Measurements from ENCODE around the gene UBXN10. TPM values are rescaled to one million over a fixed set of nuclear protein-coding genes. Genes with fewer than 3 reads are reported as not detected.
A peak's percentile ranks its signal among the peaks of the same experiment; 100 is the strongest.
"Not testable (repeated sequence)": the region's sequence is repeated elsewhere in the genome, so short reads cannot be mapped to it uniquely, and the experiment has no call there.

Gene UBXN10
- total RNA-seq, 1 donor from 2014 or later: 0.87 TPM

DNA sequence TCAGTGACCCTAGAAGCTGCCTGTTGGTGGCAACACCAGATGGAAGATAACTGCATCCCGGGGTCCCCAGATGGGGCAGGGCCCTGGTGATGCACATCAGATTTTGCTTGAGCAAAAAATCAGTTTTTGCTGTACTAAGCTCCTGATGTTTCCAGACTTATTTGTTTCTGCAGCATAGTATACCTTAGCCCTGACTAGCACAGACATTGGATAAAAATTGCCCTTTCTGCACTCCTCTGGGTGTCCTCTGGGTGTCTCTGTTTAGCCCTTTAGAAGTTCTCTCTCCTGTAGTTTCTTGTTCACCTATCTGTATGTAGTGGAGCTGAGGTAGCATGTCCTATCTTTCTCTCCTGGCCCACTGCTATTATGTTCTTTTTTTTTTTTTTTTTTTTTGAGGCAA lies 30.7 kb downstream of the UBXN10 start:
- ATAC-seq (peak; percentile 43), DNase-seq (no peak)
- H3K4me1 ChIP-seq: peaks cover 9% of the 10 kb centered on the region
- no peak overlapping the region for H3K4me3 ChIP-seq
- H3K27me3 ChIP-seq: peaks cover 12% of the 10 kb centered on the region
- H3K27ac ChIP-seq: no peak overlapping the region
- intact Hi-C loops (cut with DNase I): no loop called here
- H3K9me3 ChIP-seq: no peaks in the 10 kb centered on the region
- no peaks in the 10 kb centered on the region for H3K36me3 ChIP-seq
- TF ChIP-seq, protein P1, sequence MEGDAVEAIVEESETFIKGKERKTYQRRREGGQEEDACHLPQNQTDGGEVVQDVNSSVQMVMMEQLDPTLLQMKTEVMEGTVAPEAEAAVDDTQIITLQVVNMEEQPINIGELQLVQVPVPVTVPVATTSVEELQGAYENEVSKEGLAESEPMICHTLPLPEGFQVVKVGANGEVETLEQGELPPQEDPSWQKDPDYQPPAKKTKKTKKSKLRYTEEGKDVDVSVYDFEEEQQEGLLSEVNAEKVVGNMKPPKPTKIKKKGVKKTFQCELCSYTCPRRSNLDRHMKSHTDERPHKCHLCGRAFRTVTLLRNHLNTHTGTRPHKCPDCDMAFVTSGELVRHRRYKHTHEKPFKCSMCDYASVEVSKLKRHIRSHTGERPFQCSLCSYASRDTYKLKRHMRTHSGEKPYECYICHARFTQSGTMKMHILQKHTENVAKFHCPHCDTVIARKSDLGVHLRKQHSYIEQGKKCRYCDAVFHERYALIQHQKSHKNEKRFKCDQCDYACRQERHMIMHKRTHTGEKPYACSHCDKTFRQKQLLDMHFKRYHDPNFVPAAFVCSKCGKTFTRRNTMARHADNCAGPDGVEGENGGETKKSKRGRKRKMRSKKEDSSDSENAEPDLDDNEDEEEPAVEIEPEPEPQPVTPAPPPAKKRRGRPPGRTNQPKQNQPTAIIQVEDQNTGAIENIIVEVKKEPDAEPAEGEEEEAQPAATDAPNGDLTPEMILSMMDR (IDR thresholded peaks at IDR 0.05): peak; percentile 15

DNA sequence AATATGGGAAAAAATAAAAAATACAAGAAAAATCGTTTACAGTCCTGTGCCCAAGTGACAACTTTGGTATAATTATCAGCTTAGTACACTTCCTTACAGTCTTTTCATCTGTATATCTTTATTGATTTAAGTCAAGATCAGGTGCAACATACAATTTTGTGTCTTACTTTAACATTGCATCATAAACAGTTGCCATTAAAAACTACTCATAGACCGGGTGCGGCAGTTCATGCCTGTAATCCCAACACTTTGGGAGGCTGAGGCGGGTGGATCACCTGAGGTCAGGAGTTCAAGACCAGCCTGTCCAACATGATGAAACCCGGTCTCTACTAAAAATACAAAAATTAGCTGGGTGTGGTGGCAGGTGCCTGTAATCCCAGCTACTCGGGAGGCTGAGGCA lies 33.2 kb downstream of the UBXN10 start:
- H3K4me1 ChIP-seq; ATAC-seq; H3K36me3 ChIP-seq; H3K9me3 ChIP-seq; intact Hi-C loops (cut with DNase I); H3K4me3 ChIP-seq; H3K27ac ChIP-seq; DNase-seq: not testable (repeated sequence)
- H3K27me3 ChIP-seq: peaks cover 16% of the 10 kb centered on the region

DNA sequence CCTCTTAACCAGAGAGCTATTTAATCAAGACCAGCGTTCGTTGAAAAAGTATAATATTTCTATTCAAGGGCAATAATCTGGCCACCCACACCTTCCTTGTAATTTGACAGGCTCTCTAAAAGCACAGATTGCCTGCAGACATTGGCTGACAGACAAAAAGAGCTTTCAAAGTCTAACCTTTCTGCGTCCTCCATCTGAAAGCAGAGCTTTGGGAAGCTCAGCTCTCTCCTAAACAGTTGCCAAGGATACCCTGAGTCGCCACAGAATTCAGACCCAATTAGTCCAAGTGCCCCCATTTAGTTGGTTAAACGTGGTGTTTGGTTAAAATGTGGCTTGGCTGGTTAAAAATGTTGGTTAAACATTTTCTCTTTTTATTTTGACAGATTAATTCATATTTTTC lies 34.1 kb downstream of the UBXN10 start:
- H3K9me3 ChIP-seq: no peaks in the 10 kb centered on the region
- intact Hi-C loops (cut with DNase I): no loop called here
- no peak for ATAC-seq
- peaks cover 18% of the 10 kb centered on the region for H3K27me3 ChIP-seq
- DNase-seq: no peak
- H3K36me3 ChIP-seq: no peaks in the 10 kb centered on the region
- TF ChIP-seq, protein P1 (IDR thresholded peaks at IDR 0.05): no peak
- no peak overlapping the region for H3K27ac ChIP-seq
- no peak overlapping the region for H3K4me3 ChIP-seq
- no peaks in the 10 kb centered on the region for H3K4me1 ChIP-seq

DNA sequence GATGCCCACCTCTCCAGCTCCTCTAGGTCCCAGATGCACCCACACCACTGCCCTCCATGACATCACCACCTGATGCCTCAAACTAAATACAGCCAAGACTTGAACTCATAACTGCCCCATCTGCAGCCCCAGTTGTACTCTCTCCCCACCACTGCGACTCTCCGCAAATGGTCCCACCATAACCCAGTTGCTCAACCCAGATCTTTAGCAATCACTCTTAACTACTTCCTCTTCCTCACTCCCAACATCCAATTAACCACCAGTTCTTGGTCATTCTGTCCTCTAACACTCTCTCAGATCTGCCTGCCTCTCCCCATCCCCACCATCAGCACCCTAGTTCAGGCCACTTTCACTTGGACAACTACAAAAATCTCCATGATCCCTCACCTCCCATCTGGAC lies 37.2 kb downstream of the UBXN10 start:
- DNase-seq: no peak
- TF ChIP-seq, protein P1 (IDR thresholded peaks at IDR 0.05): no peak
- Histone ChIP-seq H3K27ac (no peak overlapping the region), H3K4me3 (no peak overlapping the region), H3K4me1 (no peaks in the 10 kb centered on the region), H3K27me3 (peaks cover 24% of the 10 kb centered on the region), H3K9me3 (no peaks in the 10 kb centered on the region), H3K36me3 (no peaks in the 10 kb centered on the region)
- intact Hi-C loops (cut with DNase I): no loop called here
- peak; percentile 37 for ATAC-seq

DNA sequence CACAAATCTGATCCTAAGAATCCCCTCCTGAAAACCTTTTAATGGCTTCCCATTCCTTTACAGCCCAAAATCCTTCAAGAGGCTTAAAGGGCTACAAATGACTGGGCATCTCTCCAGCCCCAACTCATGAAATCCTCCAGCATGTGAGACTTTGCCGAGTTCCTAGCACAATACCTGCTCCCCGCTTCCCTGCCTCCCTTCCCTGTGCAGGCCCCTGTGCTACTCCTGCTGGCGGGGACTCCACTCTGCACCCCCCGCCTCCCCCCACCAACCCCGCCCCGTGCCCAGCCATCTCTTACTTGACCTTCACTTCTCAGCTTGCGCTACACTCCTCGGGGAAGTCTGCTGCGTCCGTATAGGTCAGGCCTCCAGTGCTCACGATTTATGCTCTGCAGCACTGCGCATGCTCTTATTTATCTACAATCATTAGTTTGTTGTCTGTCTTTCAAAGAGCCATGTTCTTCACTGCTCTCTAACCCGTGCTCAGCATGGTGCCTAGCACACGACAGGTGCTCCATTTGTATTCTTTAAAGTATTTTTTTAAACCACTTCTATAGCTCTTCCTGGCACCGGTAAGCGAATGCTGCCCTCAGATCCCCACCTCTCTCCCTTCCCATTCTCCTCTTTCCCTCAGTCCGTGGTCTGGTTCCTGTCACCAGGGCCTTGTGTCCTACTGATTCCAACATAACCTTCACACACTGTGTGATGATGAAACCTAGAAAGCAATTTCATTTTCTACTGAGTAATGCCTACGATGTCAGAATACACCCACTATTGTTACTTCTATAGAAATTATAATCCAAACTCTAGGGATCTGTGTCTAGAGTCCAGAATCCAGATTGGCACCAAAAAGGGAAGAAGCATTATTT lies 37.9 kb downstream of the UBXN10 start:
- peaks cover 27% of the 10 kb centered on the region for H3K27me3 ChIP-seq
- TF ChIP-seq, protein P1 (IDR thresholded peaks at IDR 0.05): no peak
- H3K4me3 ChIP-seq: no peak overlapping the region
- ATAC-seq (no peak), DNase-seq (no peak)
- no peaks in the 10 kb centered on the region for H3K36me3 ChIP-seq
- no peaks in the 10 kb centered on the region for H3K9me3 ChIP-seq
- H3K4me1 ChIP-seq: no peaks in the 10 kb centered on the region
- no peak overlapping the region for H3K27ac ChIP-seq
- intact Hi-C loops (cut with DNase I): no loop called here

DNA sequence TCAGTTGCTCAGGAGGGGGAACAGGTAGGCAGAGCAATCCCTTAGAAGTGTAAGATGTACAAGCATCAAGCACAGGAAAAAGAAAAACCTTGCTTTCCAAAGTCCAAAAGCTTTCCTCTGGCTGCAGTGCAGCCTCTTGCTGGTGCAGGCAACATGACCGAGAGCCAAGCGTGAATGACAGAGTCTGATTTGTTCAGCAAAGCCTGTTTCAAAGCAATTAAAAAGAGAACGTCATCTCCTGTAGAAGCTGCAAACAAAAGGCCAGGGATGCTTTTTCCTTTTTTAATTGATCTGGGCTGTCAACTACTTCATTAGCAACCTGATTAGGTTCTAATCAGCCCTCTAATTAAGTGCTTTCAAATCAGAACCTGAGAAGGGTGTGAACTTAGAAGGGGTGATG lies 38.6 kb downstream of the UBXN10 start:
- Histone ChIP-seq H3K36me3 (no peaks in the 10 kb centered on the region), H3K27ac (no peak overlapping the region), H3K4me3 (no peak overlapping the region), H3K9me3 (no peaks in the 10 kb centered on the region), H3K4me1 (no peaks in the 10 kb centered on the region), H3K27me3 (peaks cover 27% of the 10 kb centered on the region)
- intact Hi-C loops (cut with DNase I): no loop called here
- DNase-seq (no peak), ATAC-seq (no peak)
- TF ChIP-seq, protein P1 (IDR thresholded peaks at IDR 0.05): no peak

All from upper lobe of right lung (tissue), 1 donor.